ENCODE measurements around the gene PHIP.
"Not testable (repeated sequence)": the region's sequence is repeated elsewhere in the genome, so short reads cannot be mapped to it uniquely, and the experiment has no call there.

Gene PHIP
- 211 to 233 reads per million in 2 donors for total RNA-seq

DNA sequence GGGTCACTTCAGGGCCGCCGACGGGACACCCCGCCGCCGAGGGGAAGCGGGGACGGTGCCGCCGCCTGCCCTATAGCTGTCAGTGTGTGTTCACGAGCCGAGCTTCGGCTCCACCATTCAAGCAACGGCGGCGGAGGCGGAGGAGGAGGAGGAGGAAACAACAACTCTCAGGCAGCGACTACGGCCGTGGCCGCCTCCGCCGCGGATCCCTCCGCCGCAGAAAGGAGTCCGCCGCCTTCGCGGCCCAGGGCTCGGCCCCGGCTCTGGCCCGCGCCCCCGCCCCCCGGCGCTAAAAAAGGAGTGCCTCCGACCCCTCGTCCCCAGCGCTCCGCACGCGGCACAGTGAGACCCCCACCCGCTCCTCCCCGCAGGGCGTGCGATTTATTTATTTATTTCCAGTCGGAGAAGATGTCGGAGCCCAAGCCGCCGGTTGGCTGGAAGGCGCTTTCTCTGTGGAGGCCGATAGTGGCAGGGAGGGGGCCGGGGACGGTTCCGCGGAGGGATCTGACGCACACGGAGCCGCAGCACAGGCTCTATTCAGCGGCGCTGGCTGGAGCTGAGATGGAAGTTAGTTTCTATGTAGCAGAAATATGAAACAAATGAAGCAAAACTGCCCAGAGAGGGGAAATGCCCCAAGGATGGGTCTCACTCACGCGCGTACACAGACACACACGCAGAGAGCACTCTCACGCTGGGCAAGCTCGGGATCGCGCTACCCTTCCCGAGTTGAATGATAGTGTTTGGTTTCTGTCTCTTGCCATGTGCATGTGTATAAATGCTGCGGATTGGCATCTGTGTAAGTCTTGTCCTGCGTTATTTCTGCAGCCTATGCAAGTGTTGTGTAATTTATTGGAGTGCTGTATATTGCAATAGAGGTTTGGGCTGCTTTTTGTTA is at the start of gene PHIP:
TSS of gene PHIP (minus strand) at position 180 of the 895 bp plus-strand sequence. CDS start 186 bp downstream, outside the sequence.
- peak; percentile 85 for DNase-seq

DNA sequence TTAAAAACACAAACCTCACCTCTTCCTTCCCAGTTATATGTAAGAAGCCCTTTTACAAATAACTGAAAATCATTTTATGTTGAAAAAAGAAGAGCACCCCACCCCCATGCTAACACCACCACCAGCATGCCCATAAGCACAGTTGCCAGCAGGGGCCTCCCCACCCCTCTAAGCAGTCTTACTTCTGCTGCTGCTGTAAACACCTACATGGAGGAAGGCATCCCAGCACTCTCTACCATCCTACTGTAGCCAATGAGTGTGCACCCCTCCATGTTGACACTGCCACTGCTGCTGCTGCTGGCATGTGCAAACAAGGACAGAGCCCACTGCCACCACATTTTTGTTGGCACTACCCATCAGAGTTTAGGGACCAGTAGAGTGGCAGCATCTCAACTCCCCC is 49.6 kb upstream of the PHIP start:
- DNase-seq, result no peak

DNA sequence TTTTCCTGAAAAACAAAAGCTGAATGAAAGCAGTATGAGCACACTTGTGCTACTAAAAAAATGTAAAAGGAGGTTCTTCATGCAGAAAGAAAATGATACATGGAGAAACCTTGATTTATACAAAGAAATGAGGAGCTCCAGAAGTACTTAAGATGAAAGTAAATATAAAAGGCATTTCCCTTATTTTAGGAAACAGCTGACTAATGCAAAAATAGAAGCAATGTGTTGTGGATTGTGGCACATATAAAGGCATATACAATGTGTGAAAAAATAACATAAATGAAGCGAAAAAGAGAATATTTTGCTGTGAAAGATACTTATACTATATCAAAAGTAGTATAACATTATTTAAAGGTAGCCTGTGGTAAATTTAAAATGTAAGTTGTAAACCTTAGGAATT is 41.2 kb upstream of the PHIP start:
- no peak for DNase-seq

DNA sequence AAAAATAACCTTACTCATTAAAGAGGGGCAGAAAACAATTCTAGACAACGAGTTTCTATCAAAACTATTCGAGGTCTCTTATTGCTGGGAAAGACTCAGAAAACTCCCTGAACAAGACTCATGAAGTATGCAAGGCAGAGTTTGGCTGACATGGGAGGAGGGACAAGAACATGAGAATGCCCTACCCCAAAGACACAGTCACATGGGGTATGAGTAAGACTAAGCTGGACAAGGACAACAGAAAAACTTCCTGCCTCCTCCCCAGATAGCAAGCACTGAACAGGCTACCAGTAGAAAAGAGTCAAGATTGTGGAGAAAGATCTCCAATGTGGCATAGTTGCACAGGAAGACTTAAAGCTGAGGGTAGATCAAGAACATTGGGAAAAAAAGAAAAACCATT is 39.7 kb upstream of the PHIP start:
- no peak for DNase-seq

DNA sequence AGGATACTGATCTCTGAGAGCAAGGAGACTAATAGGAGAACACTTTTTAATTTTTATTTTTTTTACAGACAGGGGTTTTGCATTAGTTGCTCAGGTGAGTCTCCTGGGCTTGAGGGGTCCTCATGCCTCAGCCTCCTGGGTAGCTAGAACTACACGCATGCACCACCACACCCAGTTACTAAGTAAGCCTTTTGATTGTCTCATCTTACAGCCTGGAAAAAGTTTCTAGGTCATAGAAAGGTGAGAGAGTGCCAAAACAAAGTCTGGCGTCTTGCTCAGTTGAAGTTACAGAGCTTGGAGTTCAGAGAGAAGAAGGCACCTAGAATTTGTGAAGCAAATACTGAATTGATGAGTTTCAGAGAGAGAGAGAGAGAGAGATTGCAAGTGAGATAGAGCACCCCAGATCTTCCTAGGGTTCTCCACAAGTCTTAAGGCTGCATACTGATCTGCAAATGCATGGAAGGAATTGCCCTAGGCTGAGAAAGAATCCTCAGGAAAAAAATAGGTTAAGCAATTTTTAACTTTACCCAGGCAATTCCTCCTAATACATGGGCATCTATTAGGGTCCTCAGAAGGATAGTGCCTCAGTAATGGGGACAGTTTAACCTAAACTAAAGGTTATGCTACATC is 37.6 kb upstream of the PHIP start:
- DNase-seq, result no peak

DNA sequence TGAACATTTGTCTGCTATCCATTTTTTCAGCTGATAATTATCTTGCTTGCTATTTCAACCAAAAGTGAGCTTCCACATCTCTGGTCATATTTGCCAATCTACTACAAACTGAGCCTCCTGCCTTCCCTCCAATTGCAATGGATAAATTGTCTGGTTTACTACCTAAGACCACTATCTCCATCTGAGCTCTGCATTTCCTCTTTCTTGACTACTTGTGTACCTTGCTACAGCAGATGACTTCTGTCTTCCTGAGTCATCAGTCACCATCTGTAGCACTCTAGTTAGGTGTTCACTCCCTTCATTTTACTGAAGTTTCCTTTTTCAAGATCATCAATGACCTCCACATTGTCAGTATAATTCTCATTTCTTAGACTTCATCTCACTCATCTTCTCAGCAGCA is 33.5 kb upstream of the PHIP start:
- no peak for DNase-seq

DNA sequence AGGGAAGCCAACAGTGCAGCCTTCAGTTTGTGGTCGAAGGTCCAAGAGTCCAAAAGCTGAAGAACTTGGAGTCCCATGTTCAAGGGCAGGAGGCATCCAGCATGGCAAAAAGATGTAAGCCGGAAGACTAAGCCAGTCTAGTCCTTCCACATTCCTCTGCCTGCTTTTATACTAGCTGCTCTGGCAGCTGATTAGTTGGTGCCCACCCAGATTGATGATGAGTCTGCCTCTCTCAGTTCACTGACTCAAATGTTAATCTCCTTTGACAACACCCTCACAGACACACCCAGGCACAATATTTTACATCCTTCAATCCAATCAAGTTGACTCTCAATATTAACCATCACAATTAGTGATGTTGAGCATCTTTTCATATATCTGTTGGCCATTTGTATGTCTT is 23.1 kb upstream of the PHIP start:
- no peak for DNase-seq

DNA sequence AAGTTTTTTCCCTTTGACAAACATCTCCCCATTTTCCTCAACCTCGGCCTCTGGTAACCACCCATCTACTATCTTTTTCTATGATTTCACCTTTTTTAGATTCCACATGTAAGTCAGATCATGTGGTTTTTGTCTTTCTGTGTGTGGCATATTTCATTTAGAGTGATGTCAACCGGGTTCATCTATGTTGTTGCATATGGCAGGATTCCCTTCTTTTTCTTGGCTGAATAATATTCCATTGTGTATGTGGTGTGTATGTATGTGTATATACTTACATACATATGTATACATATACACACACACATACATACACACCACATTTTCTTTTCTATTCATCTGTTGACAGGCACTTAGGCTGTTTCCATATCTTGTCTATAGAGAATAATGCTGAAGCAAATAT is 22.2 kb upstream of the PHIP start:
- DNase-seq, result no peak

DNA sequence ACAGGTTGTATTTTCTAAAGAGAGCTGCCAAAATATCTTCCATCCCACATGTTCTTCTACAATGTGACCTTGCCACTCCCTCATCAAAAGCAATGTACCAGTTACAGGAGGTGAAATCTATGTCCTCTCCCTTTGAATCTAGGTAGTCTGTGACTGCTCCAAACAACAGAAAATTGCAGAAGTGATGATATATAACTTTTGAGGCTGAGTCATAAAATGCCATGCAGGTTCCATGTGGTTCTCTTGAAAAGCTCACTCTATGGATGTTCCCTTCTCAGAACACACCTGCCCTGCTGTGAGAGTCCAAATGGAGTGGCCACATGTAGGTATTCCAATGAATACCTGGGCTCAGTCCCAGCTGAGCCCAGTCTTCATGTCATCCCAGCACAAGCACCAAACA is 16.9 kb upstream of the PHIP start:
- DNase-seq, result no peak

DNA sequence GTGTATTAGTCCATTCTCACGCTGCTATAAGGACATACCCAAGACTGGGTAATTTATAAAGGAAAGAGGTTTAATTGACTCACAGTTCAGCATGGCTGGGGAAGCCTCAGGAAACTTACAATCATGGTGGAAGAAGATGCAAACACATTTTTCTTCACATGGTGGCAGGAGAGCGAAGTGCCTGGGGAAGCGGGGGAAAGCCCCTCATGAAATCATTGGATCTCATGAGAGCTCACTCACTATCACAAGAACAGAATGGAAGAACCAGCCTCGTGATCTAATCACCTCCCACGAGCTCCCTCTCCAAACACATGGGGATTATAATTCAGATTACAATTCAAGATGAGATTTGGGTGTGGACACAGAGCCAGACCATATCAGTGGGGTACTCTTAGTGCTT is 13.7 kb upstream of the PHIP start:
- not testable (repeated sequence) for DNase-seq

DNA sequence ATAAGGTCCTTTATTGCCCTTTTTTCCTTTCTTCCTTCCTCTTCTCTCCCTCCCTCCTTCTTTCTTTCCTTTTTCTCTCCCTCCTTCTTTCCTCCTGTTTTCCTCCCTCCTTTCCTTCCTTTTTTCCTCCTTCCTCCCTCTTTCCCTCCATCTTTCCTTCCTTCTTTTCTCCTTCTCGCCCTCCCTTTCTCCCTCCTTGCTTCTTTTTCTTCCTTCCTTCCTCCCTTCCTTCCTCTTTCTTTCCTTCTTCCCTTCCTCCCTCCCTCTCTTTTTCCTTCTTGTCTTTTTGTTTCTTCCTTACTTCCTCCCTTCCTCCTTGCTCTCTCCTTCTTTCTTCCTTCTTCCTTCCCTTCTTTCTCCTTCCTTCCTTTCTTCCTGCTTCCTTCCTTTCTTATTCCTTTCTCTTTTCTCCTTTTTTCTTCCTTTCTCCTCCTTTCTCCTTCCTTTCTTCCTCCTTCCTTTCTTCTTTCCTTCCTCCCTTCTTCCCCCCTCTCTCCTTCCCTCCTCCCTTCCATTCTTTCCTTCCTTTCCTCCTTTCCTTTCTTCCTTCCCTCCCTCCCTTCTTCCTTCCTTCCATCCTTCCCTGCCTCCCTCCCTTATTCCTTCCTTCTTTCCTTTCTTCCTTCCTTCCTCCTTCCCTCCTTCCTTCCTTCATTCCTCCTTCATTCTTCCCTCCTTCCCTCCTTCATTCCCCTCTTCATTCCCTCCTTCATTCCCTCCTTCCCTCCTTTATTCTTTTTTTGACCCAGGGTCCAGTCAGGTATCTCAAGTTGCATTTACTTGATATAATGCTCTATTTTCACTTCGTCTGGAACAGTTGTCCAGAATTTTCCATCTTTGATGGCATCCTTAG is 11.7 kb upstream of the PHIP start:
- DNase-seq, result no peak

DNA sequence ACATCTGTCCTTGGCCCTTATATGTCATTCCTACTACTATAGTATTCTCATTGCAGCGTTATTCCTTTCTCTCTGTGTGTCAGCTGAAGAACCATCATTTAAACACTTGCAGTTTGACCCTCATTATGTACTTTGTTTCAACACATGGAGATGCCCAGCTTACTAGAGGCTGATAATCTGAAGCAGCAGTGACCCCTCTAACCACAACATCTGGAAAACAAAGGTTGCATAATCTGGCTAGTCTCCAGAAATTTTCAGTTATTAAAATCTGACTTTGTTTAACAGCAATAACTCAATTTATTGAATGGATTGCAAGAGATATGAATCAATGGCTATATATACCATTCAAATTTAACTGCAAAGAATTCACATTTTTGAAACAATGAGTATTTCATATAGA is 6.6 kb upstream of the PHIP start:
- DNase-seq, result no peak

DNA sequence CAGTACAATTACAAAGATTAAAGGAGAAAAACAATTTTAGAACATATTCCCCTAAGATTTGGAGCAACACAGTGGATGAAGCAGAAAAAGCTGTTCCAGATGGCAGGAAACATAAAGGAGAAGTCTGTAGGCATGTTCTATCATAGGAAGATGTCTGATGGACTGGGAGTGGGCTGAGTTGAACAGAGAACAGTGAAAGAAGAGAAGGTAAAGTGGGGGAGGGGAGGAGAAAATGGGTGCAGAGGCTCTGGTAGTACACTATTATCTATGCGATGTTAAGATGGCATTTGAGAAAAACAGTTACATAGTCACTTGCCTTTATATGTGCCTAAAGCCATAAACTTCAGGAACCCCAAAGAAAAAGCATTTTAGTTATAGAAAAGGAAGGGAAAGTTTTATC is 4.2 kb upstream of the PHIP start:
- no peak for DNase-seq

DNA sequence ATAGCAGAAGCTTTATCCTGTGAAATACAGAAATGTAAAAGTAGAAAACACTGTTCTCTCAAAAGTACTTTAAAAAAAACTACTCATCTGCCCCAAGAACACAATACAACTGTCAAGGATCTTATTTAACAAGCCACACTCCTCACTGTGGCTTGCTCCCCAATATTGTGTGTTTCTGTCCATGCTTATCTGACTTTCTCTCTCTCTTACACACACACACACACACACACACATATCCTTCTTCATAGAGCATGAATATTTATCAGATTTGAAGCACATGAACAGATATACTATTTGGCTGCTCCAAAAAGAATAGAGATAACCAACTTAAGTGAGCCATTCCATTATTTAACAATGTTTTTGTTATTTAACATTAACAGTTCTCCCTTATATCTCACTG is 3.6 kb upstream of the PHIP start:
- DNase-seq, result no peak

DNA sequence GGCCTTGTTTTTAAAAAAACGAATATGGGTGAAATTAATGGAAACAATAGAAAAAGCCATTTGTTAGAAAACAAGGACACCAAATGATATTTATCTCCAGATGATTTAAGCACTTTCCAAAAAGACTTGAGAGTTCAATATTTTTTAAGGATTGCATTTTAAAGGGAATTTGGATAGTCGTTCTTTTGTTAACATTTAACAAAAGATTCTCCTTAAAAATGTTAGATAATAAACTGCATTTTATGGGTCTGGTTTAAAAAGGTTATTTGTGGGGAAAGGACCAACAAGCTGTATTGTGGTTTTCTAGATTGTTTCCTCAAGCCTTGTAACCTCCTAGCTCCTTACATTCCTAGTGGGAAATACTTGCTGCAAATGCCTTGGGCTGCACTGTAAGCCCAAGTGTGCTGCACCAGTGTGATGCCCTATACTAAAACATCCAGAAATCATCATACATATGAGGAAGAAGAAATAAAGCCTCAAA is 1.5 kb upstream of the PHIP start:
- DNase-seq, result no peak

DNA sequence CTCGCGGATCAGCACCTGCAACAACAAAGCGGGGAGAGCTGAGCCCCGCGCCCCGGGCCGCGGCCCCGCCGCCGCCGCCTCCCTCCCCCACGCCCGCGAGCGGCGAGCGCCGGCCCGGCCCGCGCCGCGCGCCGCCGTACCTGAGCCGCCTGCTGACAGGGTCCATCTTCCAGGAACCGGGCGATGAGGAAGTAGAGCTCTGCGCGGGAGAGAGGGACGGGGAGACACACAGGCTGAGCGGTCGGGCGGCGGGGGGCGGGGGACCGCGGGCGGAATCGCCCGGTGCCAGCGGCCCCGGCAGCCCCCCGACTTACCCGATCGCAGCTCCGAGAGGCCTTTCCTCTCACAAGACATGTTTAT is 359 bp downstream of the PHIP start:
- DNase-seq, result no peak

DNA sequence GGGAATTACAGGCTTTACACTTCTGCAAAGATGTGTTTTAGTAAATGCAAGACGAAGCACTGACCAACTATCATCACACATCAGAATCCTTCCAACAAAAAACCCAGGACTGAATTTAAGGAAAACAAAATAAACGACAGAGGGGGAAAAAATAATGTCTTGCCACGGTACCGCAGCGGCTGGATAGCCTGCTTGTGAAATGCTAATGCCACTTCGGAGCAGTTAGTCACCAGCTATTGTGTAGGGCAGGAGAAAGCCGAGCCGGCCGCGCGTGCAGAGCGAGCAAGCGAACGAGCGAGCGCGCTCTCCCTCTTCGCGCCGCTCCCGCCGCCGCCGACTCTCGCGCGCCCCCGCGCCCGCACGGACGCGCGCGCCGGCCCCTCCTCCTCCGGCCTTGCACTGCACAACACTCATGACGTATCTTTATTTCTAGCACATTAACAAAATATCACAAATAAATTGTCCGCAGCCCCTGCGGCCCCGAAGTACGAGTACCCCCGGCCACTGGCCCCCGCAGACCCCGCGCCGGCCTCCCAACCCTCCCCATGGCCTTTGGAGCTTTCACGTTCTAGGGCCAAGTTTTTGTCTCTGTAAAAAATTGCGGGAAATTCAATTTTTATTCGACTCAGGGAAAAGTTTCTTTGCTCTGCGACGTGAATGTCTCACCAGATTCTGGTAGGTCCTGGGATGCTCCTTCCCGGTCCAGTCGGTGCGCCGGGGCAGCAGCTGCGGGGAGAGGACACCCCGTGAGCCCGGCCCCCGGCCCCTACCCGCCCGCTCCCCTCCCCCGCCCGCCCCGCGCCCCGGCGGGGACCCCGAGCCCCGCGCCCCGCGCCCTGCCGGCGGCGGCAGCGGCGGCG is 1.0 kb downstream of the PHIP start:
- DNase-seq, result peak; percentile 81

DNA sequence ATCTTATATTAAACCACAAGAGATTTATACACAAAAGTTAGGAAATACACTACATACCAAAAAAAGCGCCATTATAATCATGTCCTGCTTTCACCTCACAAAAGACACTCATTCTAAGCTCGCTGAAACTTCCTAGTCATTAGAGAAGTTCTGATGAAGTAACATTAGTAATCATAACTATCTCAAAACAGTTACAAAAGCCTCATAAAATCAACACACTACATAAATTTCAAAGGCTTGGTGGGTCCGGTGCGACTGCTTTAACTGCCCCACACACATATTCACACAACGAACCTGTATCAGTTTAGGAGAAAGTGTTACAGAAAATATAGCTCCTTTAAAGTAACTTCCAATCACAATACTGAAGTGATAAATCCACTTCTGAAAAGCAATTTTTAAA is 1.9 kb downstream of the PHIP start:
- no peak for DNase-seq

DNA sequence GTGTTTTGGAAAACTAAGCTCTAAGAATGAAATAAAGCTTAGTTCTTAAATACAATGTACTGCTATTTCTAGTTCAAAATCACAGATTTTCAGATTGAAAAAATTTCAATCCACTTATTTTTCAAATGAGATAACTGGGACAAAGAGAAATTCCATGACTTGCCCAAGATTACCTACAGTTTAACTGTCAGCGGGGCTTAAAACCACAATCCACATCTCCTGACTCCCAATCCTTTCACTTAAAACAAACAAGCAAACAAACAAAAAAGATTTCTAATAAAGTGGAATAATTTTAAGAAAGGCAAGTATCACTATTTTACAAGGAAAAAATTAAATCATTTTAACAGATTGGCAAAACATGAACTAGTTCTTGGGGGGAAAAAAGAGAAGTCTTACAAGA is 4.2 kb downstream of the PHIP start:
- DNase-seq, result no peak

DNA sequence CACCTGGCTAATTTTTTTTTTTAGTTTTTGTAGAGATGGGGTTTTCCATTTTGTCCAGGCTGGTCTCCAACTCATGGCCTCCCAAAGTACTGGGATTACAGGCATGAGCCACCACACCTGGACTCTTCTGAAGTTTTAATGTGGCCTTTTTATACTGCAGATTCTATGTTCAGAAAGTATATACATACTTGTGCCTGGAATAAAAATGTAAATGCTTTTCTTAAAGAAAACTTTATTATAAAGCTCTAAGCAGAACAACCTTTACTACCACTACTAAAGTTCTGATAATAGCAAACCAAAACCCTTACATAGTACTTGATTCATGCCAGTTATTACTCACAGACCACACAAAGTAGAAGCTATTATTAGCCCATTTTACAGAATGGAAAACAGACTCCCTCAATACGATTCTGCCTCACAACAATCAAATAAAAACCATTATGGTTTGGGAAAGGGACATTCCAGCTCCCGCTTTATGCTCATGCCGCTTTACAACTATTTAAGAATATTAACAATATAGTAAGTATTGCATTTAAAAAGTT is 5.3 kb downstream of the PHIP start:
- no peak for DNase-seq

DNA sequence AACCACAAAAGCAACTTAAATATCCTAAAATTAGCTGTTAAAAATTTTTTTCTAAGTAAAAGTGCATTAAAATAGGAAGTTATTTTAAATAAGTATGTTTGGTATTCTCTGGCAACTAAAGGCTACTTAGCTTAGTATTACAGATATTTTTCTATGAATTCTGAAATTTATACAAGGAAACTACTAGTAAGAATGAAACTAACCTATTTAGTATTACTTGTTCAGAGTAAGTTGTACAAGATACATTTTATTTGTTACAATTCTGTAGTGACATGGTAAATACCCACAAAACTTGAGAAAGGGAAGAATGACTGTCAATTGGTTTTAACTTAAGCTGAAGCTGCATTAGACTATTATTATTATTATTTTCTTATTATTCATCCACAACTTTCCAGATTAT is 6.5 kb downstream of the PHIP start:
- no peak for DNase-seq

DNA sequence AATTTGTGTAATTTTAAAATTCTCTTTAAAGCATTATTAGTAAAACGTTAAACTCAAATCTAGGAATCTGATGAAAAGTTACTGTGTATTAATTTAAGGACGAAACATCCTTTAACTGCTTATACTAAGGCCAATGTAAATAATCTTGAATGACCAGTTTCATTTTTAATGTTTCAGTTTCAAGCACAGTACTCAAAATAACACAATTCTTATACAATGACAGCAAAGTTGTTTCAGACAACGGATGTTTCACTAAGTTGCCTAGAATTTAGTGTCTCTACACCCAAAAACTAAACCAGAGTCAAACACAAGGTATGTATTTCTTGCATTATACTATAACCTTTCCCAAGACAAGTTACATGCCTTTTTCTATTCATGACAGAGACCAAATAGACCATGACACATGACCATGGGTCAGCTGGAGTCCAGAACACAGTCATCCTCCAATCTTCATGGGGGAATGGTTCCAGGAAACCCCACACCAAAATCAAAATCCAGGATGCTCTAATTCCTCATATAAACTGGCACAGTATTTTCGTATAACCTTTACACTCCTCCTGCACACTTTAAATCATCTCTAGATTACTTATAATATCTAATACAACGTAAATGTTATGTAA is 7.7 kb downstream of the PHIP start:
- no peak for DNase-seq

All from activated gamma-delta T cell (primary cell).